COLO829 (cell line): ENCODE data around the gene TSPOAP1.

Experiments
- DNase-seq: peaks from one replicate; pipeline ENCODE4 v3.0.0; 2012; ENCODE audit warnings: low spot score

TSPOAP1 gene

DNA sequence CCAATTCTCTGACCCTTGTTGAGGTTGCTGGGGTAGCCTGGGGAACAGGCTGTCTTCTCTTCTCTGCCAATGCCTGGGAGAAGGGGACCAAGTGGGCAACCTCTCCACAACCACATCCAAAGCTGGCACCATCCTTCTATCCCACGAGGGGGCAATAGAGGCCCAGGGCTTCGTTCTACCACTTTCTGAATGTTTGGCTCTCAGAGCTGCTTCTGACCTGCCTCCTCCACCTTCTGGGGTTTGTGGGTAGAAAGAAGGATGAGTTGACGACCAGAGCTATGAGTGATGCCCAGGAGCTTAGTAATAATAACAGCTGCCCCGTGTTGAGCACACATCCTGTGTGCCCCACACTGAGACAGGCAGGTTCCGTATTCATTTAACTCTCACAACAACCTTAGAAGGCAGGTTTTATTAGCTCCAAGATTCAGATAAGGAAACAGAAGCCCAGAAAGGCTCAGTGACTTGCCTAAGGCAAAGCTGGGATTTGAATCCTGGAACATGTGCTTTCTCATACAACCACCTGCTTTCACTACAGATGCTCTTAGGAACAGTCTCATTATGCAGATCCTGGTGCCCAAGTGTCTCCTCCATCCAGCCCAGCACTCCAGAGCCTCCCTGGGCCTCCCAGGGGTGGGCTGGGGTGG lies 11.1 kb downstream of the TSPOAP1 start:
- peak; percentile 78 for DNase-seq

- DNase-seq, result no peak
Observed at GRCh38 chr17:58316260-58316960, 12.2 kb downstream of the TSPOAP1 start.

GRCh38 chr17:58315750-58316149 lies 12.8 kb downstream of the TSPOAP1 start:
- DNase-seq, result no peak

DNA sequence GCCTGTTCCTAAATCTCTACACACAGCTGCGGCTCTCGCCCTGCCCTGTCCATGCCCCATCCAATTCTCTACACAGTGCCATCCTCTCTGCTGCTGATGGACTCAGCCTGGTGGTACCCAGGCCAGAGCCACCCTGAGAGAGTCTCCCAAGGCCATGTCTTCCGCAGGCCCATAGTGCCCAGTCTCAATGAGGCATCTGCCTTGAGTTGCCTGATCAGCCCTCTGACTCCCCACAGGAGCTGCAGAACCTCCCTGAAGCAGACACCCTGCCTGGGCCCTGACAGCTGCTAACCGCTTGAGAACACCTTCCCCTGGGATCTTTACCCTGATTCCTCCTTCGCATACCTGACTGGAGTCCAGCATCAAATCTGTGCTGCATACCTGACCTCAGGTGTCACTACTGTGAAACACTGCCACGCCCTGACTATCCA lies 13.3 kb downstream of the TSPOAP1 start:
- no peak for DNase-seq

GRCh38 chr17:58314706-58315015 lies 13.9 kb downstream of the TSPOAP1 start:
- DNase-seq, result no peak

- DNase-seq, result no peak
Observed at GRCh38 chr17:58313815-58314705, 14.5 kb downstream of the TSPOAP1 start.

GRCh38 chr17:58312829-58313228 lies 15.8 kb downstream of the TSPOAP1 start:
- DNase-seq, result no peak

GRCh38 chr17:58312021-58312630 lies 16.5 kb downstream of the TSPOAP1 start:
- DNase-seq, result no peak

DNA sequence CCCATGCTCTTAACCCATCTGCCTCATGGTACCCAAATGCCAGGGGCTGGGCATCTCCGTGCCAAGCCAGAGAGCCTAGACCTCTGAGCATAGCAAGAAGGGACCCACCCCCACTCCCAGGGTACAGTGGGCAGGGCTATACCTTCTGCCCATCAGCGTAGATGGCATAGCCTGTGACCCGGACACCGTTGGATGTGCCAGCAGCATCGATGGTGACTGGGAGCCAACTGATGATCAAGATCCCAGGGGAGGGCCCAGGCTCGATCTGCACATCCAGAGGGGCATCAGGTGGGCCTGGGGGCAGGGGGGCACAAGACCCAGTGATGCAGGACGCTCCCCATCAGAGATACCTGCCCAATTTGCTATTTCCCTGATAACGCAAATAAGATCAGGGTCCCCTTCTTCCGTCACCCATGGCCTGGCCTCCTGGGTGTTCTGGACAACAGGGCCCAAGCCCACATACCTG lies 17.1 kb downstream of the TSPOAP1 start:
- no peak for DNase-seq

DNA sequence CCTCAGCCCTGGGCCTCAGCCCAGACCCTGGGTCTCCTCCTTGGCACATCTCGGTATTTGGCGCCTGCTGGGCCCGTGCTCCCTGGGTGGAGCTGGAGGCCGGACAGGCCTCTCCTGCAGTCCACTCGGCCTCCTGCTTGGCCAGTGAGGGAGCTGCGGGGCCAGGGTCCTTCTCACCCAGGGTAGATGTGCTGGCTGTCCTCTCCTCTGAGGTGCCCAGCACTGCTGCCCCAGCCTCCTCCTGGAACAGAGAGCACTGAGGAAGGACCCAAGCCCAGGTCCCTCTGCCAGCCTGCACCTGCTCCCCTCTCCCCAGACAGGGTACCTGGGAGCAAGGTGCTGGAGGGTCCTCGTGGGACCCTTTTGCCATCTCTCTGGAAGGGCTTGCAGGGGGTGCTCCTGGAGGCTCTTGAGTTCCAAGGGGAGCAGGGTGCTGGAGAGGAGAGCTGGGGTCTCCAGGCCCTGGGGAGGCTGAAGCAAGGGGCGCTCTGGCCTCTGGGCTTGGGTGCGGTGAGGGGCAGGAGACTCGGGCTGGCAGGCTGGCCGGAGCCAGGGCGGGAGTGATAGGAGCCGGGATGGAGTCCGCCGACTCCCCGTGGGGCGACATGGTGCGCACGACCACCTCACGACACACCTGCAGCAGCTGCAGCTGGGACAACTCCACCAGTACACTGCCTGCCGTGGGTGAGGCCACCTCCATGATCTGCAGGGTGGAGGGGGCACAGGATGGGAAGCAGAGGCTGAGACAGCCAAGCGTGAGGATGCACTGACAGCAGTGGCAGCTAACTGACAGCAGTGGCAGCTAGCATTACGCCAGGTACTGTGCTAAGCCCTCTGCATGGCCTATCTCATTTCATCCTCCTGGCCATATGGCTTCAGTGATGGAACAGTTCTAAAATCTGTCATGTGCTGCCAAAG lies 17.8 kb downstream of the TSPOAP1 start:
- no peak for DNase-seq

- DNase-seq, result no peak
Observed at GRCh38 chr17:58309918-58310259, 18.7 kb downstream of the TSPOAP1 start.

DNA sequence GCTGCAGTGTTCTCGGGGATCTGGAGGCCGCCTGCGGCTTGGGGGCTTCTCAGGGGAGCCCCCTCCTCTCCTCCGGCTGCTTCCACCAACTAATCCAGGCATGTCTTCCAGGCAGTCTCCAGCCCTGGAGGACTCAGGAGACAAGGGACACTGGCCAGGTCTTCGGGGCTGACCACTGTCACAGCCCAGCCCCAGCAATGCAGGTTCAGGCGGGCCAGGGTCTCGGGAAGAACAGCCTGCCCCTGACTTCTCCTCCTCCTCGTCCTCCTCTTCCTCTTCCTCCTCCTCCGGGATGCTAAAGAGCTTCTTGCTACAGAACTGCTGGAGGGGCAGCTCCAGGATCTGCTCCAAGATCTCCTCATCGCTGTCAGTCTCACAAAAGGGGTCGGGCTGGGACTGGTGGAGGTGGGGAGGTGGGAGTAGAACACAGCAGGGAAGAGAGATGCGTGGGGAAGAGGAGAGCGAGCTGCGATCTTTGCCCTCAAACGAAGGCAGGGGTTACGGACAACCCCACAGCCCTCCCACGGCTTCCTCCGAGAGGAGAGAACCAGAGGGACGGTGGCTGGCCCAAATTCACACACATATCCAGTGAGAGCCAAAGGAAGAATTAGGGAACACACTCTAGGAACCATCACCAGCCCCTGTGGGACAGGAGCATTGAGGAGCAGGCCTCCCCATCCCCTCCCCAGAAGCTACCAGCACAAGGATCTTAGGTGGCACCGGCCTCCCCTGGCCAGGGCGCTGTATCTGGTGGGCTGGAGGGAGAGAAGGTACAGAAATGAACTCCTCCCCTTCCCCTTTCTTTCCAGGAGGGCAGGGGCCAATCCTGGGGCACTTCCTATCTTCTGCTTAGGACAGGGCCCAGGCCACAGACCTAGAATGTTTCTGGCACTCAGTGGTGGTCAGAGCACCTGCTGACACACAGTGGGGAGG lies 19.3 kb downstream of the TSPOAP1 start:
- DNase-seq, result no peak

DNA sequence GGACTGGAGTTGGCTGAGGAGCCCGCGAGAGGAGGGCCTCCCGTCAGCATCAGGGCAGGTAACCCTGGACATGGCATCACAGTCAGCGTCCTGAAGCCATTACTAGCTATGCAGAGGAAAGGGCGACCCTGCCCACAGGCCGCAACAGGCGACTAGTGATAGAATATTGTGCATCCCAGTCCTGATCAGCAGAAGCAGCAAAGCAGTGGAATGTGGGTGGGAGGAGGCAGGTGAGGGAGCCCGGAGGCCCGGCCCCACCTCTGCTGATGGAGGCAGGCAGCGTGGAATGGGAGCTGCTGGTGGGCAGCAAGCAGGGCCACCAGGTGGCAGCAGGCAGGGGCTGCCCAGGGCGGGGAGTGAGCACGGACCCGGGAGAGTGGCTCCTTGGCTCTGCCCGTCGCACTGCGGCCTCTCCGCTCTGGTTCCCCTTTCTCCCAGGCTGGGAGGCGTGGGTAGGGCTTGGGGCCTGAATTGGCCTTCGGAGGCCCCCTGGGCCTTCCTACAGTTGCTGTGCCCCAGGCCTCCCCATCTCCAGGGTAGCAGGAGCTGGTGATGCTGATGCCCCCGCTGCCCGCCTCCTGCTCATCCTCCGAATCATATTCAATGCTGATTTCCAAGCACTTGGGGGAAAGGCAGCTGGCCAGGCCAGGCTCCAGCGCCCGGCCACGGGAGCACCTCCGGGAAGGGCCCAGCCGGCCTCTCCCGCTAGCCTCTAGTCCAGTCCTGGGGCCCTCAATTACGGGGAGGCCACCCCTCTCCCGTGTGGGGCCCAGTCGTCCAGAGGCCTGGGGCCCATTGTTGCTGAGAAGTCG lies 20.2 kb downstream of the TSPOAP1 start:
- no peak for DNase-seq

- no peak for DNase-seq
Observed at GRCh38 chr17:58307468-58308172, 21.0 kb downstream of the TSPOAP1 start.

- no peak for DNase-seq
Observed at GRCh38 chr17:58306131-58306951, 22.3 kb downstream of the TSPOAP1 start.

DNA sequence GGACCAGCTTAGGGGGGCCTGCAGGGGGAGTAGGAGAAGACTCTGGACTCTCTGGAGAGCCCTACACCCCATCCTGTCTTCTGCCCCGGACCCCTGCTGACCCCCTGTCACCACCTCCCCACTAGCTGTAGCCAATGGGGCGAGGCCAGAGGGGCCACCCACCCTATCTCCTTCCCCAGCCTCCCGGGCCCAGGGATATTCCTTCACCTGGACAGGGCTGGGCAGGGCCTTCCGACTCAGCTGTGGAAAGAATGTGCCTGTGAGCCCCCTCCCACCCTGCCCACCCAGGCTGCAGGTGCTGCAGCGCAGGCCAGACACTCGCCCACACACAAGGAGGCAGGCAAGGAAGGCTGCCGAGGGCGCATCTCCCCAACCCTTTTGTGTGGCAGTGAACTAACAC lies 23.0 kb downstream of the TSPOAP1 start:
- no peak for DNase-seq

DNA sequence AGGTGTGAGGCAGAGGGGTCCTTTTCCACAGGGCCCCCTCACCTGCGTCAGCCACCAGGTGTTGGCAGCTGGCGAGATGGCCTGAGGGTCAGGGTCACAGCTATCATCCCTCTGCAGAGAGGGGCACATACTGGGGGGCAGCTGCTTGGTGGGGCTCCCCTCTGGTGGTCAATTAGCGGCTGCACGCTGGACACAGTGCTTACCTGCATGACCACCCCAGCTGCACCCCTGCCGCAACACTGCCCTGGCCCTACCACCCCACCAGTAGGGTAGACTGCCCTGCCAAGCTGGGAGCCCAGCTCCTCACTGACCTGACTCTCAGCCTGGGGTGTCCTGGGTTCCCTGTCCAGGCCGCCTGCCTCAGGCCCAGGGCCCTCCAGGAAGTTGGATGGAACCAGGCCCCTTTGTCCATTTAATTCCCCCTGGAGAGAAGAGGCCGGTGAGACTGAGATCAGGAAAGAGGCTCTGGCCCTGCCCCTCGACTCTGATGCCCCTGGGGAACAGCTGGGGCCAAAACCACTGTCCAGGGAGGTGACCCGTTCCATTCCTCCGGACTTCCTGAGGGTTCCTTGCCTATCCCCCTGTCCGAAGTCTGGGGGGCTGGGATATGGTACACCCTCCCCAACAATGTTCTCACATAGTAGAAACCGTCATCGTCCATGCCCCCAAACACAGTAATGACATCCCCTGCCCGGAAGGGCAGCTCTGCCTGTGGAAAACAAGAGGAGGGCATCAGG lies 23.7 kb downstream of the TSPOAP1 start:
- no peak for DNase-seq
